ENCODE measurements around the gene ATAD2B.
"Not testable (repeated sequence)": the region's sequence is repeated elsewhere in the genome, so short reads cannot be mapped to it uniquely, and the experiment has no call there.

Gene ATAD2B

DNA sequence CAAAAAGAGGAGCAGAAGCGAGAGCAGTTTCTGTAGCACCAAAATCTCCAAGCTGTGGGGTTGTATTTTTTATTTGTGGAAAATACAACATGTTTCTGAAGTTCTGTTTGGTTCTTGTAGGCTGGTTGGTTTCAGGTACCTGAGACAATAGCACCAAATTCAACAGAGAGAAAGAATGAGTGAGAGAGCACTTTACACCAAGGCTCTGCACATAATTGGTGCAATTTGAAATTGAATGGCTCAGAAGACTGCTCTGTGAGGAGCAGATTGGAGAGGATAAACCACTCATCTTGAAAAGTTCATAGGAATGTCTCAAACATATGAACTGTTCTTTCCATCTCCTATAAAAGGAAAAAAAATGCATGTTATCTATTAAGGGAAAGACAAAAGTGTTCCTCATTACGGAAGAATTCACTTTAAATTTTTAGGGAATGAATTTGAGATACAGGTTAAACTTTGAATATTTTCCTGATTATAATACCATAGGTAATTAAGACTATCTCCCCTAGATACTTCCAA lies 175.1 kb downstream of the ATAD2B start:
- H3K4me3 ChIP-seq (ENCODE audit: control insufficient read depth, low read depth, low read length): no peak overlapping the region
- no peak for DNase-seq (ENCODE audit: low read depth)
- TF ChIP-seq, protein P1, sequence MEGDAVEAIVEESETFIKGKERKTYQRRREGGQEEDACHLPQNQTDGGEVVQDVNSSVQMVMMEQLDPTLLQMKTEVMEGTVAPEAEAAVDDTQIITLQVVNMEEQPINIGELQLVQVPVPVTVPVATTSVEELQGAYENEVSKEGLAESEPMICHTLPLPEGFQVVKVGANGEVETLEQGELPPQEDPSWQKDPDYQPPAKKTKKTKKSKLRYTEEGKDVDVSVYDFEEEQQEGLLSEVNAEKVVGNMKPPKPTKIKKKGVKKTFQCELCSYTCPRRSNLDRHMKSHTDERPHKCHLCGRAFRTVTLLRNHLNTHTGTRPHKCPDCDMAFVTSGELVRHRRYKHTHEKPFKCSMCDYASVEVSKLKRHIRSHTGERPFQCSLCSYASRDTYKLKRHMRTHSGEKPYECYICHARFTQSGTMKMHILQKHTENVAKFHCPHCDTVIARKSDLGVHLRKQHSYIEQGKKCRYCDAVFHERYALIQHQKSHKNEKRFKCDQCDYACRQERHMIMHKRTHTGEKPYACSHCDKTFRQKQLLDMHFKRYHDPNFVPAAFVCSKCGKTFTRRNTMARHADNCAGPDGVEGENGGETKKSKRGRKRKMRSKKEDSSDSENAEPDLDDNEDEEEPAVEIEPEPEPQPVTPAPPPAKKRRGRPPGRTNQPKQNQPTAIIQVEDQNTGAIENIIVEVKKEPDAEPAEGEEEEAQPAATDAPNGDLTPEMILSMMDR (conservative IDR thresholded peaks at IDR 0.05; ENCODE audit: control insufficient read depth, insufficient read depth, low read depth, low read length): no peak

DNA sequence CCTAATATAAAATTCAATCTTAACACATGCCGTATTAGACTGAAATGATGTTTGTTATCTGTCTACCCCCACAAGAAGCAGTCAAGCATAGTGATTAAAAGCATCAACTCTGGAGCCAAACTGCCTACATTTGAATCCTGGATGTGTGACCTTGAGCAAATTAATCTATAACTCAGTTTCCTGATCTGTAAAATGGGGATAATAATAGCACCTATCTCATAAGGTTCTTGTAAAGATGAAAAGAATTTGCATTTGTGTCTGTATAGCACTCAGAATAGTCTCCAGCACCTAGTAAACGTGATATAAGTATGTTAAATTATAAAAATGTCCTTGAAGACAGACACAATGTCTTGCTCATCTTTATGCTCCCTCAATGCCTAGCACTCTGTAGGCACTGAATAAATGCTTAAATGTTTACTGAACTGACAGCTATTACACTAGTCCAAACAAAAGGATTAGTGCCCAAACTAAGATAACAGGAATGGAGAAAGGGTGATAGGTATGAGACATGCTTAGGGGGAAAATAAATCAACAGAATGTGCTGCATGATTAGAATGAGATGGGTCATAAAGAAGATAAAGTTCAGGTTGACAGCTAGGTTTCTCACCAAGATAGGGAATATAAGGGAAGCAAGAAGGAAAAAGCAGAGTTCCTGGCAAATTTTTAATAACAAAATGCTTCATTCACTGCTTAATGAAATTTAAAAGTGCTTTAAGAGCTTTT lies 180.6 kb downstream of the ATAD2B start:
- DNase-seq (ENCODE audit: low read depth): no peak
- TF ChIP-seq, protein P1 (conservative IDR thresholded peaks at IDR 0.05; ENCODE audit: control insufficient read depth, insufficient read depth, low read depth, low read length): no peak
- no peak overlapping the region for H3K4me3 ChIP-seq (ENCODE audit: control insufficient read depth, low read depth, low read length)

DNA sequence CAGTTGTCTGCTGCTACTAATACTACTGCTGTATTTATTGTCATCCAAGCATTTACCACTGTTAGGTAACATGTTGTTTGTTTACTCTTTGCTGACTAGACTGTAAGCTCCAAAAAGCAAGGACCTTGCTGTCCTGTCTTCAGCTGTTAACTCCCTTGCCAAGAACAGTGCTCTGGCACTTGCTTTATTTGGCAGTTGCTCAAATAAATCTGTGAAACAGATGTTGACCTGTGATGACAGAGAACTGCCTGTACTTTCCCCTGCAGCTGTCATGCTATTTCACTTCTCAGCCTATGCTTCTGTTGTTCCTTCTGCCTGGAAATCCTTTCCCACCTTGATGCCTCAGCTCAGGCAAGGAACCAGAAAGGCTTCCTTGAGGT lies 181.2 kb downstream of the ATAD2B start:
- H3K4me3 ChIP-seq (ENCODE audit: control insufficient read depth, low read depth, low read length): no peak overlapping the region
- DNase-seq (ENCODE audit: low read depth): peak; percentile 91
- TF ChIP-seq, protein P1 (conservative IDR thresholded peaks at IDR 0.05; ENCODE audit: control insufficient read depth, insufficient read depth, low read depth, low read length): no peak

DNA sequence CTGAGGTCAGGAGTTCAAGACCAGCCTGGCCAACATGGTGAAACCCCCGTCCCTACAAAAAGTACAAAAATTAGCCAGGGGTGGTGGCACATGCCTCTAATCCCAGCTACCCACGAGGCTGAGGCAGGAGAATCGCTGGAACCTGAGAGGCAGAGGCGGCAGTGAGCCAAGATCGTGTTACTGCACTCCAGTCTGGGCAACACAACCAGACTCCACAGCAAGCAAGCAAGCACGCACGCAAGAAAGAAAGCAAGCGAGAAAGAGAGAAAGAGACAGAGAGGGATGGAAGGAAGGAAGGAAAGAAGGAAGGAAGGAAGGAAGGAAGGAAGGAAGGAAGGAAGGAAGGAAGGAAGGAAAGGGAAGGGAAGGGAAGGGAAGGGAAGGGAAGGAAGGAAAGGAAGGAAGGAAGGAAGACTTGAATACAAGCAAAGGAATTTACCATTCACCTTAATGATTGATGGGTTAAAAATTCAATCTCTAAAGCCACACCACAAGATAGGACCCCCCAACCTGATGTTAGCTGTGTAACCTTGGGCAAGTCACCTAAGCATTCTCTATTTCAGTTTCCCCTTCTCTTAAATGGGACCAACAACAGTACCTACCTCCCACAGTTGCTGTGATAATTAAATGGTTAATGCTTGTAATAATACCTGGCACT lies 181.7 kb downstream of the ATAD2B start:
- TF ChIP-seq, protein P1 (conservative IDR thresholded peaks at IDR 0.05; ENCODE audit: control insufficient read depth, insufficient read depth, low read depth, low read length): no peak
- H3K4me3 ChIP-seq (ENCODE audit: control insufficient read depth, low read depth, low read length): no peak overlapping the region
- DNase-seq (ENCODE audit: low read depth): peak; percentile 20

DNA sequence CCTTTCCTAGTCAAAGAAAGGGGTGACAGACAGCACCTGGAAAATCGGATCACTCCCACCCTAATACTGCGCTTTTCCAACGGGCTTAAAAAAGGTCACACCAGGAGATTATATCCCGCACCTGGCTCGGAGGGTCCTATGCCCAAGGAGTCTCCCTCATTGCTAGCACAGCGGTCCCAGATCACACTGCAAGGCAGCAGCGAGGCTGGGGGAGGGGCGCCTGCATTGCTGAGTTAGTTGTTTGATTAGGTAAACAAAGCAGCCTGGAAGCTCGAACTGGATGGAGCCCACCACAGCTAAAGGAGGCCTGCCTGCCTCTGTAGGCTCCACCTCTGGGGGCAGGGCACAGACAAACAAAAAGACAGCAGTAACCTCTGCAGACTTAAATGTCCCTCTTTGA lies 190.1 kb downstream of the ATAD2B start:
- H3K4me3 ChIP-seq (ENCODE audit: control insufficient read depth, low read depth, low read length); DNase-seq (ENCODE audit: low read depth): not testable (repeated sequence)

DNA sequence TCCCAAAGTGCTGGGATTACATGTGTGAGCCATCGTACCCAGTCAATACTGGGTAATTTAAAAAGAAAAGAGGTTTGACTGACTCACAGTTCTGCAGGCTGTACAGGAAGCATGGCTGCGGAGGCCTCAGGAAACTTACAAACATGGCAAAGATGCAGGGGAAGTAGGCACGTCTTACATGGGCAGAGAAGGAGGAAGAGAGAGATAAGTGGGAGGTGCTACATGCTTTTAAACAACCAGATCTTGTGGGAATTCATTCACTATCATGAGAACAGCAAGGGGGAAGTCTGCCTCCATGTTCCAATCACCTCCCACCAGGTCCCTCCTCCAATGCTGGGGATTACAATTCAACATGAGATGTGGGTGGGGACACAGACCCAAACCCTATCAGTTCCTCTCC lies 192.5 kb downstream of the ATAD2B start:
- H3K4me3 ChIP-seq (ENCODE audit: control insufficient read depth, low read depth, low read length): no peak overlapping the region
- no peak for DNase-seq (ENCODE audit: low read depth)
- TF ChIP-seq, protein P1 (conservative IDR thresholded peaks at IDR 0.05; ENCODE audit: control insufficient read depth, insufficient read depth, low read depth, low read length): no peak

DNA sequence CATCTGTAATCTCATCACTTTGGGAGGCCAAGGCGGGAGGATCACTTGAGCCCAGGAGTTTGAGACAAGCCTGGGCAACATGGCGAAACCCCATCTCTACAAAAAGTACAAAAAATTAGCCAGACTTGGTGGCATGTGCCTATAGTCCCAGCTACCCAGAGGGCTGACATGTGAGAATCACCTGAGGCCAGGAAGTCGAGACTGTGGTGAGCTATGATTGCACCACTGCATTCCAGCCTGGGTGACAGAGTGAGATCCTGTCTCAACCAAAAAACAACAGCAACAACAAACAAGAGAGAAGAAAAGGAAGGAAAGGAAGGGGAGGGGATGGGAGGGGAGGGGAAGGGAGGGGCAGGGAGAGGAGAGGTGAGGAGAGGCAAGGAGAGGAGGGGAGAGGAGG lies 203.9 kb downstream of the ATAD2B start:
- DNase-seq (ENCODE audit: low read depth); H3K4me3 ChIP-seq (ENCODE audit: control insufficient read depth, low read depth, low read length): not testable (repeated sequence)

Measured in fibroblast of mammary gland (primary cell).